Measurements from ENCODE around the gene JPT1.
"Not testable (repeated sequence)": the region's sequence is repeated elsewhere in the genome, so short reads cannot be mapped to it uniquely, and the experiment has no call there.

JPT1 gene

GRCh38 chr17:75178453-75178852 is 24.1 kb upstream of the JPT1 start:
- DNase-seq: no peak
- H3K27me3 Mint-ChIP-seq (ENCODE audit: low read depth, poor library complexity): peaks cover 2% of the 10 kb centered on the region
- H3K9me3 Mint-ChIP-seq: peaks cover 3% of the 10 kb centered on the region
- no peak overlapping the region for H3K4me3 Mint-ChIP-seq
- peaks cover 26% of the 10 kb centered on the region for H3K4me1 Mint-ChIP-seq
- H3K36me3 Mint-ChIP-seq (ENCODE audit: low read depth): peaks cover 61% of the 10 kb centered on the region
- H3K27ac Mint-ChIP-seq: no peak overlapping the region
- TF ChIP-seq, protein P1, sequence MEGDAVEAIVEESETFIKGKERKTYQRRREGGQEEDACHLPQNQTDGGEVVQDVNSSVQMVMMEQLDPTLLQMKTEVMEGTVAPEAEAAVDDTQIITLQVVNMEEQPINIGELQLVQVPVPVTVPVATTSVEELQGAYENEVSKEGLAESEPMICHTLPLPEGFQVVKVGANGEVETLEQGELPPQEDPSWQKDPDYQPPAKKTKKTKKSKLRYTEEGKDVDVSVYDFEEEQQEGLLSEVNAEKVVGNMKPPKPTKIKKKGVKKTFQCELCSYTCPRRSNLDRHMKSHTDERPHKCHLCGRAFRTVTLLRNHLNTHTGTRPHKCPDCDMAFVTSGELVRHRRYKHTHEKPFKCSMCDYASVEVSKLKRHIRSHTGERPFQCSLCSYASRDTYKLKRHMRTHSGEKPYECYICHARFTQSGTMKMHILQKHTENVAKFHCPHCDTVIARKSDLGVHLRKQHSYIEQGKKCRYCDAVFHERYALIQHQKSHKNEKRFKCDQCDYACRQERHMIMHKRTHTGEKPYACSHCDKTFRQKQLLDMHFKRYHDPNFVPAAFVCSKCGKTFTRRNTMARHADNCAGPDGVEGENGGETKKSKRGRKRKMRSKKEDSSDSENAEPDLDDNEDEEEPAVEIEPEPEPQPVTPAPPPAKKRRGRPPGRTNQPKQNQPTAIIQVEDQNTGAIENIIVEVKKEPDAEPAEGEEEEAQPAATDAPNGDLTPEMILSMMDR (IDR thresholded peaks at IDR 0.05): no peak

DNA sequence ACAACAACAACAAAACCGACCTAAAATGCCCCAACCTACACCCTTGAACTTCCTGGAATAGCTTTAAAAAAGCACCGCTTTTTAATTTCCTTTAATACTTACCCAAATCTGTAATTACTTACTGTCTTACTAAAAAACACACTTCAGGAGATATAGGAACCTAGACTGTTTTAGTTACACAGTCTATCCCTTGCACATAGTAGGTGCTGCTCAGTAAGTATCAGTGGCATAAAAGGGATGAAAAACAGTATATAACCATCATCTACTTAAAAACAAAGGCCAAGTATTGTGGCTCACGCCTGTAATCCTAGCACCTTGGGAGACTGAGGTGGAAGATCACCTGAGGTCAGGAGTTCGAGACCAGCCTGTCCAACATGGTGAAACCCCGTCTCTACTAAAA is 22.3 kb upstream of the JPT1 start:
- H3K9me3 Mint-ChIP-seq: no peaks in the 10 kb centered on the region
- TF ChIP-seq, protein P1 (IDR thresholded peaks at IDR 0.05): no peak
- peaks cover 73% of the 10 kb centered on the region for H3K36me3 Mint-ChIP-seq (ENCODE audit: low read depth)
- peaks cover 2% of the 10 kb centered on the region for H3K27me3 Mint-ChIP-seq (ENCODE audit: low read depth, poor library complexity)
- no peak for DNase-seq
- peak overlapping the region; percentile 72 for H3K27ac Mint-ChIP-seq
- H3K4me1 Mint-ChIP-seq: peaks cover 19% of the 10 kb centered on the region
- H3K4me3 Mint-ChIP-seq: no peak overlapping the region

DNA sequence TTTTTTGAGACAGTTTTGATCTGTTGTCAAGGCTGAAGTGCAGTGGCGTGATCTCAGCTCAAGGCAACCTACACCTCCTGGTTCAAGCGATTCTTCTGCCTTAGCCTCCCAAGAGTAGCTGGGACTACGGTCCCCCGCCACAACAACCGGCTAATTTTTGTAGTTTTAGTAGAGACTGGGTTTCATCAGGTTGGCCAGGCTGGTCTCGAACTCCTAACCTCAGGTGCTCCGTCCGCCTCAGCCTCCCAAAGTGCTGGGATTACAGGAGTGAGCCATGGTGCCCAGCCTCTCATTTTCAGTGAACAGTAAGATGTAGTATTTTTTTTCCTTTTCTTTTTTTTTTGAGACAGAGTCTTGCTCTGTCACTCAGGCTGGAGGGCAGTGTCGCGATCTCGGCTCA is 20.7 kb upstream of the JPT1 start:
- TF ChIP-seq, protein P1 (IDR thresholded peaks at IDR 0.05): no peak
- Mint-ChIP-seq H3K4me3 (no peak overlapping the region), H3K27me3 (ENCODE audit: low read depth, poor library complexity) (no peaks in the 10 kb centered on the region), H3K36me3 (ENCODE audit: low read depth) (peaks cover 64% of the 10 kb centered on the region), H3K27ac (no peak overlapping the region), H3K9me3 (no peaks in the 10 kb centered on the region), H3K4me1 (peaks cover 4% of the 10 kb centered on the region)
- no peak for DNase-seq

- H3K4me3 Mint-ChIP-seq: no peak overlapping the region
- DNase-seq: no peak
- no peak overlapping the region for H3K27ac Mint-ChIP-seq
- no peaks in the 10 kb centered on the region for H3K9me3 Mint-ChIP-seq
- TF ChIP-seq, protein P1 (IDR thresholded peaks at IDR 0.05): no peak
- H3K36me3 Mint-ChIP-seq (ENCODE audit: low read depth): peaks cover 57% of the 10 kb centered on the region
- H3K27me3 Mint-ChIP-seq (ENCODE audit: low read depth, poor library complexity): no peaks in the 10 kb centered on the region
- no peaks in the 10 kb centered on the region for H3K4me1 Mint-ChIP-seq
Observed at GRCh38 chr17:75173526-75173925, 19.2 kb upstream of the JPT1 start.

- no peaks in the 10 kb centered on the region for H3K4me1 Mint-ChIP-seq
- DNase-seq: no peak
- TF ChIP-seq, protein P1 (IDR thresholded peaks at IDR 0.05): no peak
- no peak overlapping the region for H3K4me3 Mint-ChIP-seq
- no peaks in the 10 kb centered on the region for H3K27me3 Mint-ChIP-seq (ENCODE audit: low read depth, poor library complexity)
- peaks cover 68% of the 10 kb centered on the region for H3K36me3 Mint-ChIP-seq (ENCODE audit: low read depth)
- H3K9me3 Mint-ChIP-seq: no peaks in the 10 kb centered on the region
- H3K27ac Mint-ChIP-seq: peak overlapping the region; percentile 91
Observed at GRCh38 chr17:75168998-75169397, 14.7 kb upstream of the JPT1 start.

GRCh38 chr17:75164606-75165005 is 10.3 kb upstream of the JPT1 start:
- H3K9me3 Mint-ChIP-seq; H3K4me3 Mint-ChIP-seq; H3K27me3 Mint-ChIP-seq (ENCODE audit: low read depth, poor library complexity); DNase-seq; H3K4me1 Mint-ChIP-seq; H3K27ac Mint-ChIP-seq: not testable (repeated sequence)
- H3K36me3 Mint-ChIP-seq (ENCODE audit: low read depth): peaks cover 53% of the 10 kb centered on the region
